ENCODE results near the gene FANCL.
"Not testable (repeated sequence)": the region's sequence is repeated elsewhere in the genome, so short reads cannot be mapped to it uniquely, and the experiment has no call there.

The FANCL gene

DNA sequence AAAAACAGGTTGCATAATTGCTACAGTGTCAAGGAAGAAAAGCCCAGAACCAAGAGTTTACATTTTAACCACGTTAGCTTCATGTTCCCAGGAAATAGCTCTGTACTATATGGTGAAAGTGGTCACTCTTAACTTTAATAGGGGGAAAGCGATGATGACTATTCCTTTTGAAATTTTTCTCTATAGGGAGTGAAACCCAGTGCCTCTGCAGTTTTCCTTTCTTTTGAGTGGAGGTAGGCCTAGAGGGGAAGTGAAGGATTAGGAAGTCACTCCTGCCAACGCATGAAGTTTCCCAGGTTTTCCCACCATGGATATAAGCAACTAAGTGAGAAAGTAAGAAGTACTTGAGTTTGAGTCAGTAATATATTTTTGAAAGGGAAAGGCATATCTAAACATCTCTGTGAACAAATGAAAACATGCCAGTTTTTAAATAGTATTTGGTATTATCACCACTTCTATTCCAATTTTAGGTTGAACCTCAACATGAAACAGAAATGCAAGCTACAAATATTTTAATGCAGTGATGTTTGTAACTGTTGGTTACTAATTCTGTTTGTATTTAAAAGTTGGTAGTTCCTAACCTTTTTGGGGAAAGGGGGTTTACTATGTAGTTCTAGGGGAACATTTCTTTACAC is 102.6 kb downstream of the FANCL start:
- DNase-seq: no peak

DNA sequence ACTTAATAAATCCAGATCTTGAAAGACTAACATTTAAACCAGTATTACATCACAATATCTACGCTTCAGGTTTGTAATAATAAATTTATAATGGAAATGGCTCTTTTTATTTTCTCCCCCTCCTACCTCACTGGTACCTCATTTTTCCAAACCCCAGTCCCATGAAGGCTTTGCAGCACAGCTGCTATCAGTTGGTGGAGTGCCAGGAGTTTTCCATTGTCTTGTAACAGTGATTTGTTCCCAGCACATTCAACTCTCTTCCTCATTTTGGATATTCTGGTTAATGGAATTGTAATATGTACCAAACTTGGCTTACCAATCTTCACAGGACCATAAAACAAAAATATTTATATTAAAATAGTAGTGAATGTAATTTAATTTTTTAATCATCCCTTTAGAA is 103.3 kb downstream of the FANCL start:
- no peak for DNase-seq

DNA sequence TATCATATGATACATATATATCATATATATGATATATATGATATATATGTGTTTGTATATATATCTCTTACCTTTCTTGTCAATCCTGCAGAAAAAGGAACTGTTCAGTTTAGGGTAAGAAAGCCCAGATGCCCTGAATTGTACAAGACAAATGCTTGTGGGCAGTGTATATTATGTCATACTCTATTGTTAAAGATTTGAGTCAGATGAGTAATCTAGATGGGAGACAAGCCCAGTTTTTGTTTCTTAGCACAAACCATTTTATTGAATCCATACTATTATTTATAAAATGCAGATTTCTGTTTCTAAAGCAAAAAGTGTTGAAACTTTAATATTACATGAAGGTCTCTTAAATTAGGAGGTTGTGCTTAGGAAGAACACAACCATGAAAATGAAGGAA is 103.9 kb downstream of the FANCL start:
- DNase-seq: no peak

DNA sequence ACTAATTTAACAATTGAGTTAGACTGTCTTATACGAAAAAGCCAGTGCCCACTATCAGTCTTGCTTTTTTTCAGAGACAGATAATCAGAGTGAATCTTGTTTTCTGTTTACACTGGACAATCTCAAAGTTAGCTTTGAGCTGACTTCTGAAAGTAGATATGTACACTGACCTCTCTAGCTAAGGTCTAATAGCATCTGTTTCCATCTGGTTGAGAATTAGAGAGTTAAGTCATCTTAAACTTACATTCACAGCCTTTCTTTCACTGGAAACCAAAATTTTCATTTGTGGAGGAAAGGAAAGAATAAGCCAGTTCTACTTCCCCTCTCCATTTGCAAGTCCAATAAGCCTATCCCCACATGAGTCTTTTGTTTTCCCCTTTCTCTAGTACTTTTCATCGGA is 105.3 kb downstream of the FANCL start:
- DNase-seq: no peak

DNA sequence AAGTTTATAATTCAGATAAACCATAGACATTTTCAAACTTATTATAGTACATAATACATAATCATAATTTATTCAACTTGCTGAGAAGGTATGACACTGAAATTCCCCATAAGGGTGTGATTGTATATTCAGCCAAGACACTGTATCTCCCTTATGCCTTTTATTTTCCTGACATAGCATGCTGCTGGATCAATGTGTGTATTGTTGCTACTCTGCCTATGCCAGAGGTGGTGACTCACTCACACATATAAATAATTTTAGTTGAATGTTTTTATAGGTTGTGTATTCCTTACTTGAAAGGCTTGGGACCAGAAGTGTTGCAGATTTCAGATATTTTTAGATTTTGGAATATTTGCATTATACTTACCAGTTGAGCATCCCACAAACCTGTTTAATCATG is 107.7 kb downstream of the FANCL start:
- DNase-seq: no peak

DNA sequence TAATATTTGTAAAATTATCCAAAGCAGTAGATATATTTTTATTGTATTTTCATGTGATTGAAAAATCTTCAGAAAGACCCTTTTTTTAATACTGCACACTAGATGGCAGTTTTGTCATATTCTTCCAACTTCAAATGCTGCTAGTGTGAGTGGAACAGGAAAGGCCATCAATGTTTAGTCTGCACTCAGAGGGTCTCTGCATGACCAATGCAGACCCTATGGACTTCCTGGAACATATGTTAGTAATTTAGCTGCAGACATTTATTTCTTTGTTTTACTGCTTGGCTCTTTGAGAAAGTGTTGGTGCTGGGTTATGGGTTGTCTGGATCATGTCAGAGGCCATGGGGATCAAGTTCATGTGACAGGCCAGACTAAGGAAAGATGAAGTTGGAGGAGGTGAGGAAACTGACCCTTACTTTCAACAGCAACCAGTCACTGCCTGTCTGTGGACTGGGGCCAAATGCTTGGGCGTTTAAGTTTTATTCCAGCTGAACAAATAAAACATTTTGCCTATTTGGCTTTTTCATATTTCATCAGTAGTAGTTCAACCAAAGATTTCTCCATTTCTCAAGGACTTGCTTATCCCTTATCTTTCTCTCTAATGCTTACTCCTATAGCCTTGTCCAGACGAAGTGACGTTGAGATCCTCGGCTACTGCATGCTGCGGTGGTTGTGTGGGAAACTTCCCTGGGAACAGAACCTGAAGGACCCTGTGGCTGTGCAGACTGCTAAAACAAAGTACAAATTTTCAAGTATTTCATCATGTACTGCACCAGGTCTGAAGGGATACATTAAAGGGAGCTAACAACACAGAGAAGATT is 109.7 kb downstream of the FANCL start:
- DNase-seq: no peak

DNA sequence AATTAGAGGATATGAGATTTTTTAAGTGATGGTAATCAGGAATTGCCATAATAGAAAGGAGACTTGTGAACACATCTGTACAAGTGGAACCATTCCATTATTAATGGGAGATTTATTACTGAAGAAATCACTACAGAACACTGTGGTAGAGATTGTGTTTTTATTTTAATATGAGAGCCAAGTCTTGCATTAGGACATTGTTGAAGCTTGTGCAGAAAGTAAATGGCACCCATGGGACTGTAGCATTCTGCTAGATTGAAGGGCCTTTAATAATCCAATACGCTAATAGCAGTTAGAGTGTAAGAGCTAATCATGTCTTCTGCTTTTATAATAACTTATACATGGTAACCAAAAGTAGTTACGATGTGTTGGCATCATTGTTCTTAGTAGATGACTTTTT is 110.9 kb downstream of the FANCL start:
- DNase-seq: no peak

DNA sequence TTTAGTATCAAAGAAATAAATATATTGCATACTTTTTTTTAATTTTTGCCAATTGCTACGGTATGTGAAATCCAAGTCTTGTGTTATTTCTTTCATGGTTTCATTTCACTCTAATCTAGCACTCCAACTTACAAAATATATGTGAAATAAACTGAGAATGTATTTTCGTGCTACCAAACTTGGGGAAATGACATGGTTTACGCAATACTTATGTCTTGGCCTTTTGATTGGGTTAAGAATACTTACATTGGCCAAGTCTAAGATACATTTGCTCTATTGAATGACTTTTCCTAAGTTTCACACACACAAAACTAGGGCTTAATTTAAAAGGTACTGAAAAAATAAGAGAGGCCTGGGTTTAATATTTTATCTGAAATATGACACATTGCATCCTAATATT is 114.0 kb downstream of the FANCL start:
- DNase-seq: no peak

DNA sequence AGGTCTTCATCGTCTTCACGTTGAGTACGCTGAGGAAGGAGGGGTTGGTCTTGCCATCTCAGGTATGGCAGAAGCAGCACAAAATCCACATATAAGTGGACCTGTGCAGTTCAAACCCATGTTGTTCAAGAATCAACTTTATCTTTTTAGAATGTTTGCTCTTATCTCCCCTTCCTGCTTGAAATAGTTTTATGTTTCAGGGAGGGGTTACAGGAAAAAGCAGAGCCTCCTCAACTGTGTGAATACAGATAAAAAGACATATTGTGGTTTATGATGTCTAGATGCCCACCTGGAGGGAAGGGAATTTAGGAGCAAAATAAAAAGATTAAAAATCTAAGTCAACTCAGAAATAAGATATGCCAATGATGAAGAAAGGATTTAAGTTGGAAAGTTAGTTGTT is 118.6 kb downstream of the FANCL start:
- DNase-seq: no peak

DNA sequence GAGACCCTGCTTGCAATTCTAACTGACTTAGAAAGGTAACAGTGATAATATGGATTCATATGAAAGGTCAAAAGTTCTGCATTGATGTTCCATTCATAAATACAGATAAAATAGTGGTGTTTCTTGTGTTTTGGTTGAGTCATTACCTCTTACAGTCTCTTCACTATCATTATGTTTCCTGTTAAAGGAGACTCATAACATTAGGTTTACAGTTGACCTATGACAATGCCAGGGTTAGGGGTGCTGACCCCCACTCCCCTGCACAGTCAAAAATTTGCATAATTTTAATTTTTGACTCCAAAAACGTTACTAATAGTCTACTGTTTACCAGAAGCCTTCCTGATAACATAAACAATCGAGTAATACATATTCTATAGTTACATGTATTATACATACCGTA is 119.1 kb downstream of the FANCL start:
- no peak for DNase-seq

DNA sequence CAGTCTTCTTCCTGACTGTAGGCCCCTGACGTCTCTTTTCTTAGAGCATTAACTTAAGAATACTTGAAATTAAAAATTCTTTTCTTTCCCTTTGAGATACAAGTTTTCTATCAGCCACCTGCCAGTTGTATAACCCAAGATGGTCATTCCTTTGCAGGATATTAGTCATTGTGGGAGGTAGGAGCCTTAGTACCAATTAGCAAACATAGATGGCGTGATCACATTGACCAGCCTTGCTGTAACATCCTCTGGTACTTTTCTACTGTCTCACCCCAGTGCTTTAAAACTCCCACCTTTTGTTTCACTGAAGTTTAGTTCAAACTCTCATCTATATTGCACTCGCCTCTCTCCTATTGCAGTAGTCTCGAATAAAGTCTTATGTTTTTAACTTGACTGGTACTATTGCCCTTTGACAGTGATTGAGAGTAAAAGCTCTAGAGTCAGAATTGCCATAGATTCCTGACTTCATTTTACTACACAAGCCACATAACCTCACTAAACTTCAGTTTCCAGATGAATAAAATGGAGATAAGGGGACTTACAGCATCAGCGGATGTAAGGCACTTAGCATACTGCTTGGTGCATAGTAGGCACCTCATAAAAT is 120.4 kb downstream of the FANCL start:
- no peak for DNase-seq

DNA sequence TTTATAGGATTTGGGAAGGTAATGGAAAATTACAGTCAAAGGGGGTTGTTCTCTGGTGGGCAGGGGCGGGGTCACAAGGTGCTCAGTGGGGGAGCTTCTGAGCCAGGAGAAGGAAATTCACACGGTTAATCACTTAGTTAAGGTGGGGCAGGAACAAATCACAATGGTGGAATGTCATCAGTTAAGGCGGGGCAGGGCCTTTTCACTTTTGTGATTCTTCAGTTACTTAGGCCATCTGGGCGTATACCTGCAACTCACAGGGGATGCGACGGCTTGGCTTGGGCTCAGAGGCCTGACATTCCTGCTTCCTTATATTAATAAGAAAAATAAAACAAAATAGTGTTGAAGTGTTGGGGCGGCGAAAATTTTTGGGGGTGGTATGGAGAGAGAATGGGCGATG is 127.6 kb downstream of the FANCL start:
- DNase-seq: not testable (repeated sequence)

DNA sequence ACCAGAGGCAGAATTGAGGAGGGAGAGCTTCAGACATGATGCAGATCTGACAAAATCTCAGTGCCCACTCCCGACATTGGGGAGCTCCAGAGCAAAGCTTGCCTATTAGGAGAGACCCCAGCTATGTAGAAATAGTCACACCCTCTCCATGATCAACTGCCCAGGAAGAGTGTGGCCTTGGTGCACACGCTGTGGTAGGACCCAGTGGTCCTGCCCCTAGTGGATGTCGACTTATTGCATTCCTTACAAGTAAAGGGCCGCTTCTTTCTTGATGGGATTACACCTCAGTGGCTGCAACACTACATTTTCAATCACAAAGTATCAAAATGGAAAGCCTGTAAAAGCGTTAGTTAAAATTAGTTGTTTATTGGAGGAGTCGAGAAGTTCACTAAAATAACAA is 130.4 kb downstream of the FANCL start:
- no peak for DNase-seq

DNA sequence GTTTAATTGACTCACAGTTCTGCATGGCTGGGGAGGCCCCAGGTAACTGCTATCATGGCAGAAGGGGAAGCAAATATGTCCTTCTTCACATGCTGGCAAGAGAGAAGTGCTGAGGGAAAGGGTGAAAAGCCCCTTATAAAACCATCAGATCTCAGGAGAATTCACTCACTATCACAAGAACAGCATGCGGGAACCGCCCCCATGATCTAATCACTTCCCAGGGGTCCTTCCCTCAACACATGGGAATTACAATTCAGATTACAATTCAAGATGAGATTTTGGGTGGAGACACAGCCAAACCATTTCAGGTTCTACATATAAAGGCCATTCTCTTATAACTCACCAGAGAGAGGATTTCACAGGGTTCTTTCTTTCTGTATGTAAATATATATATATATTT is 131.6 kb downstream of the FANCL start:
- no peak for DNase-seq

All from activated CD4-positive, alpha-beta T cell treated with anti-CD3 and anti-CD28 coated beads, Interleukin-2, Interleukin-6, amounts not matched to agents 100 ng/mL and 50 ng/mL, durations not matched to agents 16 hours and 8 hours (primary cell).